Measurements from ENCODE around the gene ITGAL.

Gene ITGAL

GRCh38 chr16:30499284-30499683 lies 26.7 kb downstream of the ITGAL start:
- TF ChIP-seq MAX (IDR thresholded peaks at IDR 0.05) (no peak), YY1 (IDR thresholded peaks at IDR 0.05; ENCODE audit: low read depth) (no peak), RAD21 (IDR thresholded peaks at IDR 0.05; ENCODE audit: low read depth) (no peak), TCF12 (IDR thresholded peaks at IDR 0.05; ENCODE audit: low read depth) (no peak), FOXM1 (IDR thresholded peaks at IDR 0.05; ENCODE audit: borderline replicate concordance, low read depth) (no peak), NFIC (IDR thresholded peaks at IDR 0.05) (no peak), CEBPB (IDR thresholded peaks at IDR 0.05) (no peak), TEAD4 (IDR thresholded peaks at IDR 0.05) (no peak)

GRCh38 chr16:30503403-30504296 lies 31.1 kb downstream of the ITGAL start:
- TF ChIP-seq REST (IDR thresholded peaks at IDR 0.05; ENCODE audit: low read depth), result no peak
- TF ChIP-seq CREB1 (IDR thresholded peaks at IDR 0.05; ENCODE audit: low read depth), result no peak
- TF ChIP-seq TCF12 (IDR thresholded peaks at IDR 0.05; ENCODE audit: low read depth), result no peak

- TF ChIP-seq CEBPB (IDR thresholded peaks at IDR 0.05), result no peak
Measured at GRCh38 chr16:30509081-30509765, 36.7 kb downstream of the ITGAL start.

- no peak for TF ChIP-seq TEAD4 (IDR thresholded peaks at IDR 0.05)
- TF ChIP-seq YY1 (IDR thresholded peaks at IDR 0.05; ENCODE audit: low read depth), result no peak
- no peak for TF ChIP-seq TCF12 (IDR thresholded peaks at IDR 0.05; ENCODE audit: low read depth)
- TF ChIP-seq EGR1 (IDR thresholded peaks at IDR 0.05), result no peak
- no peak for TF ChIP-seq FOXM1 (IDR thresholded peaks at IDR 0.05; ENCODE audit: borderline replicate concordance, low read depth)
- TF ChIP-seq CREB1 (IDR thresholded peaks at IDR 0.05; ENCODE audit: low read depth), result no peak
- TF ChIP-seq REST (IDR thresholded peaks at IDR 0.05; ENCODE audit: low read depth), result no peak
- TF ChIP-seq TAF1 (IDR thresholded peaks at IDR 0.05; ENCODE audit: low read depth), result no peak
- TF ChIP-seq MAX (IDR thresholded peaks at IDR 0.05), result no peak
- no peak for TF ChIP-seq ZBTB7A (IDR thresholded peaks at IDR 0.05; ENCODE audit: low read depth)
- no peak for TF ChIP-seq EP300 (IDR thresholded peaks at IDR 0.05; ENCODE audit: borderline replicate concordance)
- no peak for TF ChIP-seq CEBPB (IDR thresholded peaks at IDR 0.05)
- no peak for TF ChIP-seq NFIC (IDR thresholded peaks at IDR 0.05)
- no peak for TF ChIP-seq RAD21 (IDR thresholded peaks at IDR 0.05; ENCODE audit: low read depth)
- TF ChIP-seq USF1 (IDR thresholded peaks at IDR 0.05), result no peak
Measured at GRCh38 chr16:30510376-30510938, 37.9 kb downstream of the ITGAL start.

DNA sequence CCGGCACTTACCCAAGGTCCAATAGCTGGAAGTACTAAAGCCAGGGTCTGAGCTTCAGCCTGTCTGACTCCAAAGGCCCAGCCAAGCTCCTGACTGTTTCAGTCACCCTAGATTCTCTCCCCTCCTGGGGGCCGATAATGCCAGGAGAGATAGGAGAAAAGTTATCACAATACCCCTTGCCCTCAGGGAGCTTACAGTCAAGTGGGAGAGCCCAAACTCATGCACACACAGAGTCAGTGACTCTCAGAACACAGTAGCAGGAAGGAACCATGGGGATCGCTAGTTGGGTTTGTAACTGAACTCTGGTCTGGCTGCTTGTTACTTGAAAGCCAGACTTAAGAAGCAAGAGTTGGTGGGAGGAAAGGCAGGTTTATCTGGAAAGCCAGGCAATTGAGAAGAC lies 39.0 kb downstream of the ITGAL start:
- TF ChIP-seq USF1 (IDR thresholded peaks at IDR 0.05), result no peak
- TF ChIP-seq TEAD4 (IDR thresholded peaks at IDR 0.05), result no peak
- TF ChIP-seq RAD21 (IDR thresholded peaks at IDR 0.05; ENCODE audit: low read depth), result no peak
- TF ChIP-seq NFIC (IDR thresholded peaks at IDR 0.05), result no peak
- no peak for TF ChIP-seq TCF12 (IDR thresholded peaks at IDR 0.05; ENCODE audit: low read depth)
- TF ChIP-seq EGR1 (IDR thresholded peaks at IDR 0.05), result no peak
- no peak for TF ChIP-seq YY1 (IDR thresholded peaks at IDR 0.05; ENCODE audit: low read depth)
- TF ChIP-seq CEBPB (IDR thresholded peaks at IDR 0.05), result no peak
- no peak for TF ChIP-seq EP300 (IDR thresholded peaks at IDR 0.05; ENCODE audit: borderline replicate concordance)
- TF ChIP-seq FOXM1 (IDR thresholded peaks at IDR 0.05; ENCODE audit: borderline replicate concordance, low read depth), result no peak
- no peak for TF ChIP-seq CREB1 (IDR thresholded peaks at IDR 0.05; ENCODE audit: low read depth)
- no peak for TF ChIP-seq MAX (IDR thresholded peaks at IDR 0.05)
- no peak for TF ChIP-seq ZBTB7A (IDR thresholded peaks at IDR 0.05; ENCODE audit: low read depth)
- no peak for TF ChIP-seq TAF1 (IDR thresholded peaks at IDR 0.05; ENCODE audit: low read depth)
- no peak for TF ChIP-seq REST (IDR thresholded peaks at IDR 0.05; ENCODE audit: low read depth)
